Superior temporal gyrus (tissue), 1 donor: ENCODE data around the gene NOS3.
"Not testable (repeated sequence)": the region's sequence is repeated elsewhere in the genome, so short reads cannot be mapped to it uniquely, and the experiment has no call there.

Experiments
- DNase-seq: peaks from one replicate; pipeline ENCODE4 v3.0.0-alpha.2; 2016; ENCODE audit errors: extremely low spot score

Gene NOS3

DNA sequence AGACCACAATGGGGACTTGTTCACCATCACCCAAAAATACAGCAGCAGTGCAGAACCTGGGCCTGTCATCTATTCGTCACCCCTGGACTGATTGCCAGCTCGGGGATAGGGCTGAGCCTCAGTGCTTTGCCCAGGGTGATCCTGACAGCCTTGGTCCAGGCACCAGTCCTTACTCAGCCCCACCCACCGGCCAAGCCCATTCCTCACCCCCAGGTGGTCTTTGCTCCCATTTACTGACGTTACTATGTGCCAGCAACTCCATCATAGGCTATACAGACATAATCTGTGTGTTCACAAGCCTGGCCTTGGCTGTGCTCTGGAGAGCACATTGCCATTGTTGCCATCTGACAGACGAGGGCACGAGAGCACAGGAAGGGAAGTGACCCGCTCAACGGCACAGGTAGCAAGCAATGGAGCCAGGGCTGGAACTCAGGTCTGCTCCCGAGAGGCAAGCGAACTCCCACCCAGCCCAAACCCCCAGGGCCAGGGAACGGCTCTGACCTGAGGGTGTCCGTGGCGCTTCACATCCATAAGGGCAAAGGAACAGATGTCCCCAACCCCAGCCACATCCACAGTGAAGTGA, 26.6 kb downstream of the NOS3 start:
- DNase-seq, result no peak

DNA sequence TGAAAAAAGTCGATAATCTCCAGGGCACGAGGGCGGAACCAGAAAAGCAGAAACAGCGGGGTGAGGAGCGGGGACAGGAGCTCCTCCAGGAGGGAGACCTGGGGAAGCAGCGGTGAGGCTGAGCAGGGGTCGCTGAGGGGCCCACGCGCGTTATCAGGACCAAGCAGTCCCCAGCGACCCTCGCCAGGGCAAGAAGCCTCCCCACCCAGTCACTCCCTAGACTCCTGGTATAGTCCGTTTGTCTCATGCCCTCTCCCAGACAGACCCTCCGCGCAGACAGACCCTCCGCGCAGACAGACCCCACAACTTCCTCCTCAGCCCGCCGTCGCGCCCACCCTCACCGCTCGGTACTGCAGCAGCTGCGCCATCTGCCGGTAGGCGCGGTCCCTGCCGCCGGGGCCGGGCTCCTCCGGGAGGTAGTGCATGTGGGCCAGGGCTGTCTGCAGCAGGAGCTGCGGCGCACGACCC, 27.2 kb downstream of the NOS3 start:
- no peak for DNase-seq

DNA sequence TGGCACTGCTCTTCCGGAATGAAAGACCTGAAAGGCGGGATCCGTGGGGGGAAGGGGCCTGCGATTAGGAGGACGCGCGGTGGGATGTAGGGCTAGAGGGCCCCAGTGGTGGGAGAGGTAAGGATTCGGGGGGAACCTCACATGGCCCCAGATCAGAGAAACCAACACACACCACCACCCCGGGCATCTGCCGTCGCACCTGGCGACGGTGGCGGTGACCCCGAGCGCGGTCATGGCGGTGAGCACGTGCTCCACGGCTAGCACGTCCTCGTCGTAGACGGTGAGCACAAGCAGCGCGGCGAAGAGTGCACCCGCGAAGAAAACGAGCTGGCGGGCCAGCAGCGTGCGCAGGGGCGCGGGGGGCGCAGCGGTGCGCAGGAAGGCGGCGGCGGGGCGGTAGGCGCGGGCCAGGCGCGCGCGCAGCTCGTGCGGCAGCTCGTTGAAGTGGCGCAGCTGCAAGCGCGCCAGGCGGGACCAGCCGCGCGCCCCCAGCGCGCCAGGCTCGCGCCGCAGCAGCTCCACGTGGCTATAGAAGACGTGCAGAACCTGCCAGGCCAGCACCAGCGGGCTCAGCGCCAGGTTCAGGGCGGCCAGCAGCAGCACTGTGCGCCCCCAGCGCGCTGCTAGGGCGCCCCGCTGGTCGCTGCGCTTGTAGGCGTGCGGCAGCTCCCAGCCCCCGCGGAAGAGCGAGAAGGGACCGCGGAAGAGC, 27.8 kb downstream of the NOS3 start:
- DNase-seq, result no peak

DNA sequence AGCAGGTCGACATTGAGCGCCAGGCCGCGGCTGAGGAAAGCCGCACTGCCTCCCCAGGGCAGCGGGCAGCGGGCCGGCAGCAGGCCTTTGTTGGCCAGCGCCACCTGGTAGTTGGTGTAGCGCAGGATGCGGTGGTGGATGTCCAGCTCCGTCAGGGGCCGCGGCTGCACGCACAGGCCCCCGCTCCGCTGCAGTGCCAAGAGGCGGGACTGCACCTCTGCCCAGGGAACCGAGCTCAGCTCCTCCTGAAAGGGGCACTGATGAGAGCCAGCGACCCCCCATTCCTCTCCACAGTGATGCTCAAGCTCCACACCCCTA, 28.3 kb downstream of the NOS3 start:
- no peak for DNase-seq

DNA sequence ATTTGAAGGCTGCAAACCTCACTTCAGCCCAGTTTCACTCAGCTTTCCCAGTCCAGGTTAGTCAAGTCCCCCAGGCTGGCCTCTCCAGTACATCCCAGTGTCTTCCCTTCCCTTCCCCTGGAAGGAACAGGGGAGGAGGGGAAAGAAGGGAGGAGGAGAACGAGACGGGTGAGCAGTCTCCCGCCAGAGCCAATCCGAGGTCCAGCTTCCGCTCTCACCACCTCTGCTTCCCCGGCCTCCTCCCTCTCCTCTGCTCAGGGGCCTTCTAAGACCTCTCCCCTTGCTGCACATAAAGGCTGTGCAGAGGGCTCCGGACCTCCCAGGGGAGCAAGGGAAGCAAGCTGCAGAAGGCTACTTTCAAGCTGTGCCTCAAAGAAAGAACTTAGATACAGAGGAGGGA, 29.4 kb downstream of the NOS3 start:
- no peak for DNase-seq

GRCh38 chr7:151023232-151023631, 32.4 kb downstream of the NOS3 start:
- DNase-seq, result no peak

DNA sequence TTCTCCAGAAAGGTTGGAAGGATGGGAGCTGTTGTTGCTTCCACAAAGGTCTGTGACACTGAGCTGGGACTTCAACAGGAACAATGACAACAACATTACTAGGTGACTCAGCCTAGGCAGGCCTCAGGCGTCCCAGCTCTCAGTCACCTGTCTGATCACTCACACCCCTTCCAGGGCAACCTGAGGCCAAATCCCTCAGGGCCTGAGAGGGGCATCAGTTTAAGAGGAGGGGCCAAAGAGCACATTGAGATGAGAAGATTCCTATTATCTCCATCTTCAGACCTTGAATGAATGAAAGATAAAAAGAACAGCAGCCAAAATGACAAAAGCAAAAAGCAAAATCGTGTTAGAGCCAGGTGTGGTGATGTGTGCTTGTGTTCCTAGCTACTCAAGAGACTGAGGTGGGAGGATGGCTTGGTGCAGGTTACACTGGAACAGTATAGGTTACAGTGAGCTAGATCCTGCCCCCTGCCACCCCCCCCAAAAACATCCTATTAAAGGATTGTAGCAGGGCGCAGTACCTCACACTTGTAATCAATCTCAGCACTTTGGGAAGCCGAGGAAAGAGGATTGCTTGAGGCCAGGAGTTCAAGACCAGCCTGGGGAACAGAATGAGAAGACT, 33.7 kb downstream of the NOS3 start, which contains the start of gene ATG9B:
Gene ATG9B, minus strand, starts transcription at position 60 of the 622 bp plus-strand sequence. CDS start 71 bp downstream, outside the sequence.
- no peak for DNase-seq

GRCh38 chr7:151025924-151026671, 35.3 kb downstream of the NOS3 start:
- no peak for DNase-seq

DNA sequence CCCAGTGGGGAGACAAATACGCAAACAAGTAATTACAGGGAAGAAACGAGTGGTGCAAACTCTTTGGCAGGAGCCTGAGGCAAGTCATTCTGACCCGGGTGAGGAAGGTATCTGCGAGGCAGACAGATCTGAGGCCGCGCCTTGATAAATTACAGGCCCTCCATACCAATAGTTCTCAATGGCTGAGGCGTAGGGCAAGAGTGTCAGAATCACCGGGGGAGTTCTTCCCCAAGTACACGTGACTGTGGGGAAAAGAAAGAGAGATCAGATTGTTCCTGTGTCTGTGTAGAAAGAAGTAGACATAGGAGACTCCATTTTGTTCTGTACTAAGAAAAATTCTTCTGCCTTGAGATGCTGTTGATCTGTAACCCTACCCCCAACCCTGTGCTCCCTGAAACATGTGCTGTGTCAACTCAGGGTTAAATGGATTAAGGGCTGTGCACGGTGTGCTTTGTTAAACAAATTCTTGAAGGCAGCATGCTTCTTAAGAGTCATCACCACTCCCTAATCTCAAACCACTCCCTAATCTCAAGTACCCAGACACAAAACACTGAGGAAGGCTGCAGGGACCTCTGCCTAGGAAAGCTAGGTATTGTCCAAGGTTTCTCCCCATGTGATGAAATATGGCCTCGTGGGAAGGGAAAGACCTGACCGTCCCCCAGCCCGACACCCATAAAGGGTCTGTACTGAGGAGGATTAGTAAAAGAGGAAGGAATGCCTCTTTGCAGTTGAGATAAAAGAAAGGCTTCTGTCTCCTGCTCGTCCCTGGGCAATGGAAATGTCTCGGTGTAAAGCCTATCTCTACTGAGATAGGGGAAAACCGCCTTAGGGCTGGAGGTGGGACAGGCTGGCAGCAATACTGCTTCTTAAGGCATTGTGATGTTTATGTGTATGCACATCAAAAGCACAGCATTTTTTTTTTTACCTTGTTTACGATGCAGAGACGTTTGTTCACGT, 36.2 kb downstream of the NOS3 start:
- not testable (repeated sequence) for DNase-seq

DNA sequence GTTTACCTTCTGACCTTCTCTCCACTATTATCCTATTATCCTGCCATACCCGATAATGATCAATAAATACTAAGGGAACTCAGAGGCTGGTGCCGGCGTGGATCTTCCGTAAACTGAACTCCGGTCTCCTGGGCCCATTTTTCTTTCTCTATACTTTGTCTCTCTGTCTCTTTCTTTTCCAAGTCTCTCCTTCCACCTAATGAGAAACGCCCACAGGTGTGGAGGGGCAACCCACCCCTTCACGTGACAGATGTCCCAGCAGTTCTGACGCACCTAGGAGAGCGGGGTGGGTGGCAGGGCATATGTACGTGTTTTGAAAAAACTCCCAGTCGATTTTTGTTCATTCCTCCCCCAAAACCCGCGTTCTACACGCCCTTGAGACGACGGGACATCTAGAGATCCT, 36.9 kb downstream of the NOS3 start:
- DNase-seq, result not testable (repeated sequence)

GRCh38 chr7:151028131-151028947, 37.5 kb downstream of the NOS3 start, which contains the start of gene ABCB8:
ABCB8 (plus strand) TSS chr7:151028450; CDS start chr7:151028516, 66 bp downstream.
- DNase-seq, result peak; percentile 98

DNA sequence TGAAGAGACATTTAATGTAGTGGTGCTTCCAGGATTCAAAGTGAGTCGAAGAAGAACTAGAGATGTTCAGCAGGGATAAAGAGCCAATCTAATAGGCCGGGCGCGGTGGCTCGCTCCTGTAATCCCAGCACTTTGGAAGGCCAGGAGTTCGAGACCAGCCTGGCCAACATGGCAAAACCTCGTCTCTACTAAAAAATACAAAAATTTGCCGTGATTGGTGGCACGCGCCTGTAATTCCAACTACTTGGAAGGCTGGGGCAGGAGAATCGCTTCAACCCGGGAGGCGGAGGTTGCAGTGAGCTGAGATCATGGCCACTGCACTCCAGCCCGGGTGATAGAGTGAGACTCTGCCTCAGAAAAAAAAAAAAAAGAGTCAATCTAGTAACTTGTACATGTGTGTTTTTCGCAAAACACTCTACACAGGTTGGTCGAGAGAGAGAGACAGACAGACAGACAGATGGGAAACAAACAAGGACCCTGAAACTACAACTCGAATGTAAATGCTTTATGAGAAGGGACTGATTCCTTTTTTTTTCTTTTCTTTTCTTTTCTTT, 38.2 kb downstream of the NOS3 start:
- DNase-seq, result no peak

- DNase-seq, result no peak
These were observed 40.2 kb downstream of the NOS3 start for GRCh38 chr7:151031011-151031410.

- DNase-seq, result no peak
These were observed 42.4 kb downstream of the NOS3 start for GRCh38 chr7:151032936-151033863.

DNA sequence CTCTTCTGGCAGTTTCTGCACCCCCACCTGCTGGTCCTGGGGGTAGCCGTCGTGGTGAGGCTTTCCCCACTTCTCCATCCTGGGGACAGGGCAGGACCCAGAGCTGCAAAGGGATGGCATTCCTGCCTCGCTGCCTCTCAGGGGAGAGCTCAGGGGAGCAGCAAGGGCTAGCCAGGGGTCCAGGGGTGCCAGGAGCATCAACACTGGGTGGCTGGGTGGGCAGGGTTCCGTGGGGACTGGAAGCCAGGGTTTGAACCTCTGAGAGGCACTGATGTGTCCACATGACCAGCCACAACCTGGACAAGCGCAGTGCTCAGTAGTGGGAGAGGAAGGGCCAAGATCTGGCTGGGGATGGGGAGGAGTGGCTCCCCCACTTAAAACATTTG, 43.0 kb downstream of the NOS3 start:
- no peak for DNase-seq

GRCh38 chr7:151034312-151035025, 43.7 kb downstream of the NOS3 start:
- no peak for DNase-seq

GRCh38 chr7:151035026-151035717, 44.4 kb downstream of the NOS3 start:
- no peak for DNase-seq

- DNase-seq, result no peak
These were observed 45.1 kb downstream of the NOS3 start for GRCh38 chr7:151035902-151036301.
